Activated CD4-positive, alpha-beta T cell treated with anti-CD3 and anti-CD28 coated beads, Interleukin-2, amount 50 U/mL, for 16 hours (primary cell): ENCODE data around the gene GLRA3.
A peak's percentile ranks its signal among the peaks of the same experiment; 100 is the strongest.

Experiments
- DNase-seq: peaks from one replicate; pipeline ENCODE4 v3.0.0-alpha.2; 2020

Gene GLRA3

GRCh38 chr4:174592256-174592984, 236.6 kb downstream of the GLRA3 start:
- DNase-seq = no peak

GRCh38 chr4:174591243-174592021, 237.6 kb downstream of the GLRA3 start:
- DNase-seq = peak; percentile 43

- DNase-seq = no peak
Observed at GRCh38 chr4:174590336-174590735, 238.7 kb downstream of the GLRA3 start.
